Fibroblast of the conjunctiva (primary cell): Measurements from ENCODE around the gene ARMC3.
"Not testable (repeated sequence)": the region's sequence is repeated elsewhere in the genome, so short reads cannot be mapped to it uniquely, and the experiment has no call there.

Experiments
- DNase-seq: peaks from one replicate; pipeline ENCODE4 v3.0.0-alpha.2; 2010; ENCODE audit warnings: low read depth

ARMC3 gene, protein sequence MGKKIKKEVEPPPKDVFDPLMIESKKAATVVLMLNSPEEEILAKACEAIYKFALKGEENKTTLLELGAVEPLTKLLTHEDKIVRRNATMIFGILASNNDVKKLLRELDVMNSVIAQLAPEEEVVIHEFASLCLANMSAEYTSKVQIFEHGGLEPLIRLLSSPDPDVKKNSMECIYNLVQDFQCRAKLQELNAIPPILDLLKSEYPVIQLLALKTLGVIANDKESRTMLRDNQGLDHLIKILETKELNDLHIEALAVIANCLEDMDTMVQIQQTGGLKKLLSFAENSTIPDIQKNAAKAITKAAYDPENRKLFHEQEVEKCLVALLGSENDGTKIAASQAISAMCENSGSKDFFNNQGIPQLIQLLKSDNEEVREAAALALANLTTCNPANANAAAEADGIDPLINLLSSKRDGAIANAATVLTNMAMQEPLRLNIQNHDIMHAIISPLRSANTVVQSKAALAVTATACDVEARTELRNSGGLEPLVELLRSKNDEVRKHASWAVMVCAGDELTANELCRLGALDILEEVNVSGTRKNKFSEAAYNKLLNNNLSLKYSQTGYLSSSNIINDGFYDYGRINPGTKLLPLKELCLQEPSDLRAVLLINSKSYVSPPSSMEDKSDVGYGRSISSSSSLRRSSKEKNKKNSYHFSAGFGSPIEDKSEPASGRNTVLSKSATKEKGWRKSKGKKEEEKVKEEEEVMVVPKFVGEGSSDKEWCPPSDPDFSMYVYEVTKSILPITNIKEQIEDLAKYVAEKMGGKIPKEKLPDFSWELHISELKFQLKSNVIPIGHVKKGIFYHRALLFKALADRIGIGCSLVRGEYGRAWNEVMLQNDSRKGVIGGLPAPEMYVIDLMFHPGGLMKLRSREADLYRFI

GRCh38 chr10:22927661-22928403, at the start of gene ARMC3:
Gene ARMC3 (plus strand): TSS chr10:22928053. CDS start chr10:22931997, 3,944 bp downstream.
- DNase-seq, result peak; percentile 10

- no peak for DNase-seq
These were observed 36.1 kb upstream of the ARMC3 start for GRCh38 chr10:22891797-22892196.

DNA sequence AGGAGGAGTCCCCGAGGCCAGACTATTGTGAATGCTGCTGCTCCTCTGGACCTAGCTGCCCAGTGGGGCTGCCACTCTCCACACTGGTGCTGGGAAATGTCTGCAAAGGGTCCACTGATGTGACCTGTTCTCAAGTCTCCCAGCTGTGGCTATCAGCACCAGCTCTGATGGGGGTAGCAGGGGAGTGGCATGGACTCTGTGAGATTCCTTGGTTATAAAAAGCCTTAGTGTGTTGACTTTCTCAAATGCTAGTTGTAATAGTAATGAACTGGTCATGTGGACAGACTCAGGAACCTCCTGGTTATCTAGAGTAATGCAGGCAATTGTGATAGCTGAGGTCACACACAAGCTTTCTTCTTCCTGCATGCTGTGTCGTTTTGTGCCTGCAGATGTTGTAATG, 34.1 kb upstream of the ARMC3 start:
- no peak for DNase-seq

- peak; percentile 34 for DNase-seq
These were observed 33.1 kb upstream of the ARMC3 start for GRCh38 chr10:22894714-22895113.

DNA sequence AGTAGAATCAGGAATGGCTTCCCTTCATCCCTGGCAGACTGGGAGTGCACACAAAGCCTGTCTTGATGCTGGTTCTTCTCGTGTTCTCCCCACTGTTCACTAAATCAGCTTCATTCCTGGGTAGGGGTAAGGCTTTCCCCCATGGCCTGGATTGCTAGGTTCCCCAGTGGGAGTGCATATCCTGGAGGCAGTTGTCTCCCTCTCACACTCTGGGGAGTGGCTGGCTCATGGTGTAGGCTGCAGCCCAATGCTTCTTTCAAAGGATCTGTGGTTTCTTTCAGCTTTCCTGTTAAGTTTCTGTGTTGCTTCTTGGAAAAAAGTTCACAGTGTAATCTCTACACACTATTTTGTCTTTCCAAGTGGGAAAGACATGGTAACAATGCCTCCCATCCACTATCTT, 32.6 kb upstream of the ARMC3 start:
- no peak for DNase-seq

DNA sequence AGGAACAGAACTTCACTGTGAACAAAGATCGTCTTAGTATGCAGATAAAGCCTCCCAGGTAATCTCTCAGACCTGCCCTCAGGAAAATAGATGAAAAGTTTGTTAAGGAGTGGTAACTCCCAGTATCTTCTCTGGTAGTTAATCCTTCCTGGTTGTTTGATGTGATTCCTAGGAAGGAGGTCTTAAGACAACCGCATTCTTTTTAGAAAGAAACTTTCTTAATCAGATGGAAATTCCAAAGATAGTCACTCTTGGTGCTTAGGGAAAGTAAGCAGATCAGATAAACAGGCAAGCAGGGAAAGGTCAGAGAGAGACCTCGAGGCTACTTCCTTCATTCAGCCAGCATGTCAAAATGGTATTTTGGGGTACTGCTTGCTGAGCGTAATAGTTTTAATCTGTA, 30.5 kb upstream of the ARMC3 start:
- DNase-seq, result no peak

- DNase-seq, result no peak
These were observed 28.5 kb upstream of the ARMC3 start for GRCh38 chr10:22899307-22899706.

- no peak for DNase-seq
These were observed 28.1 kb upstream of the ARMC3 start for GRCh38 chr10:22899775-22900174.

- DNase-seq, result no peak
These were observed 26.8 kb upstream of the ARMC3 start for GRCh38 chr10:22900841-22901601.

DNA sequence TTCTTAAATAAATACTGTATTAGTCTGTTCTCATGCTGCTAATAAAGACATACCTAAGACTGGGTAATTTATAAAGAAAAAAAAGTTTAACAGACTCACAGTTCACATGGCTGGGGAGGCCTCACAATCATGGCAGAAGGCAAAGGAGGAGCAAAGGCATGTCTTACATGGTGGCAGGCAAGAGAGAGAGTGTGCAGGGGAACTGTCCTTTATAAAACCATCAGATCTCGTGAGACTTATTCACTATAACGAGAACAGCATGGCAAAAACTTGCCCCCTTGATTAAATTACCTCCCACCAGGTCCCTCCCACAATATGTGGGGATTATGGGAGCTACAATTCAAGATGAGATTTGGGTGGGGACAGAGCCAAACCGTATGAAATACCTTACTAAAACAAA, 25.7 kb upstream of the ARMC3 start:
- DNase-seq, result not testable (repeated sequence)

DNA sequence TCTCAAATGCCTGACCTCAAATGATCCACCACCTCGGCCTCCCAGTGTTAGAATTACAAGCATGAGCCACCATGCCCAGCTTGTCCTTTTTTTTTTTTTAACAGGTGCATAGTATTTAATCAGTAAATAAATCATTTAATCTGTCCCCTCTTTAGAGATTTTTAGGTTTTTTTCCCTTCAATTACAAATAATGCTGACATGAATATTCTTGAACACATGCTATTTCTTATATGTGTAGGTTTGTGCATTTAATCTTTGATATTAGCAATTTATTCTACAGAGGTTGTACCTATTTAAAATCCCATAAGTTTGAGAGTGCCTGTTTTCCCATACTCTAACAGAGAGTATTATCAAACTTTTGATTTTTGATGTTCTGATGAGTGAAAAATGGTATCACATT, 24.2 kb upstream of the ARMC3 start:
- no peak for DNase-seq

DNA sequence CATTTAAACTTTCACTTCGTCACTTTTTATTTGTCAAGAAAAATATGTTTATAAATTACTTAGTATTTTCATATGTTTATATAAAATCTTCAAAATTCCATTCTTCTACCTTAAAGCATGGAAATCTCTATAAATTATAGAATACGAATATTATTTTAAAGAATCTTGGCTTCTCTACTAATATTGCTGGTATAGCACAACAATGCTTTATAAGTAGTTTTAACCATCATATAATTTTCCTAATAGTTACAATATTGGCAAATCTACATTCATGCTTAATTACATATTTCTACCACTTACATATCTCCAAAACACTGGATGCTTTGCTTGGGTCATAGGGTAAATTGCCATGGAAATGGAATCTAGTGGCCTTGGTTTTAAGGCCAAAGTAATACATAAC, 21.1 kb upstream of the ARMC3 start:
- DNase-seq, result no peak

DNA sequence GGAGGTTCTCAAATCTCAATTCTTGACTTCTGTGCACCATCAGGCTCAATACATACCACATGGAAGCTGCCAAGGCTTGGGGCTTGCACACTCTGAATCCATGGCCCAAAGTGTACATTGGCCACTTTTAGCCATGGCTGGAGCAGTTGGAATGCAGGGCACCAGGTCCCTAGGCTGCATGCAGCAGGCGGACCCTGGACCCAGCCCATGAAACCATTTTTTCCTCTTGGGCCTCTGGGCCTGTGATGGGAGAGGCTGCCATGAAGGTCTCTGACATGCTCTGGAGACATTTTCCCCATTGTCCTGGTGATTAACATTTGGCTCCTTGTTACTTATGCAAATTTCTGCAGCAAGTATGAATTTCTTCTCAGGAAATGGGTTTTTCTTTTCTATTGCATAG, 19.0 kb upstream of the ARMC3 start:
- DNase-seq, result no peak

GRCh38 chr10:22909673-22910072, 18.2 kb upstream of the ARMC3 start:
- DNase-seq, result not testable (repeated sequence)

DNA sequence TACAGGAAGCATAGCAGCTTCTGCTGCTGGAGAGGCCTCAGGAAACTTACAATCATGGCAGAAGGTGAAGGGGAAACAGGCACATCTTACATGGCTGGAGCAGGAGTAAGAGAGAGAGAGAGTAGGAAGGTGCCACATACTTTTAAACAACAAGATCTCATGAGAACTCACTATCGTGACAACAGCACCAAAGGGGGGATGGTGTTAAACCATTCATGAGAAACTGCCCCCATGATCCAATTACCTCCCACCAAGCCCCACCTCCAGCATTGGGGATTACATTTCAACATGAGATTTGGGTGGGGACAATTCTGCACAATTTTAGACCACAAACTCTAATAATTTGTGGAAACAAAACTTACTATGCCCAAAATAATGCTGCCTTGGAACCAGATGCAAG, 16.8 kb upstream of the ARMC3 start:
- no peak for DNase-seq

DNA sequence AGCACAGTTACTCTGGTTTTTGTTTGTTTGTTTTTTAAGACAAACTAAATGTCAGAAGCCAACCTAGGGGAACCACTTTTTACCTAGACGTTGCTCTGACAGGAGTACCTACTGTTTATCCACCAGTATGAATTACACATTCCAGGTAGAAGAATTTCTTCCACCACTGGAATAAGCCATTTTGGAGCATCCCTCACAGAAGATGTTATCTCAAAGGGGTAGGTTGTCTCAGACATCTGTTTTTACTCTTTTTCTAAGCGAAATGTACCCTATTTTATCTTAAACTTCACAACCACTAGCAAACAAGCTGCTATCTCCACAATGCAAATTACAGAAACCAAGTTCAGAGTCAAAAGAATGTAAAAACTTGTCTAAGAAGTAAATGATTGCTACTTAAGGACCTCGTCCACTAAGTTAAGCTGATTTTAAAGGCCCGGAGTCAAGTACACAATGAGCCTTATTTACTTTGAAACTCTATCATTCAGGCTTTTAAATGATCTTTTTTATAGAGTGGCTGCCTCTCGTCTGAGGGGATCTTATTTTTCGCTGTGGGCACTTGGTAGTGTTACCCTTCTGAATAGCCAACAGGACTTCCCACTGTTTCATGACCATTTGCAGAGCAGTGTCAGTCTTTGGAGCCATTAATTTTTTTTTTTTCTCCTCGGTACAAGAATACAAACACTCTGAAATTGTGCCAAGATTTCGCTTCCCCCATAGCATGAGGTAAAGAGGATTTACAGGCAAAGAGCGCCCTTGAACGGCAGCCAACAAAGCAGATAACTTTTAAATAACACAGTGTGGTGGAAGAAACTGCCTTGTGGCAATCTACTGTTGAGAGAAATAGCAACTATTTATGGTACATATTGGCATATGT, 15.7 kb upstream of the ARMC3 start:
- DNase-seq, result peak; percentile 16

GRCh38 chr10:22912763-22913384, 15.0 kb upstream of the ARMC3 start:
- no peak for DNase-seq

GRCh38 chr10:22913474-22914092, 14.3 kb upstream of the ARMC3 start:
- no peak for DNase-seq

GRCh38 chr10:22915314-22915713, 12.5 kb upstream of the ARMC3 start:
- DNase-seq, result no peak

- DNase-seq, result no peak
These were observed 2.8 kb upstream of the ARMC3 start for GRCh38 chr10:22925088-22925487.
